Left cardiac atrium (tissue), 4 donors: ENCODE results near the gene PCLAF. TPM values are rescaled to one million over a fixed set of nuclear protein-coding genes. Genes with fewer than 3 reads are reported as not detected.
"Not testable (repeated sequence)": the region's sequence is repeated elsewhere in the genome, so short reads cannot be mapped to it uniquely, and the experiment has no call there.

Source experiments
- ATAC-seq, 2 donors: fragments of 200-7000 bp; cut with Tn5 transposase; one replicate each; pipeline ENCODE4 v1.9.1; 2020; ENCODE audit warnings: mild to moderate bottlenecking in 2 of 2, moderate library complexity in 2 of 2
- DNase-seq: peaks from one replicate; pipeline ENCODE4 v3.0.0-alpha.2; 2020
- intact Hi-C, 2 donors: fragments of 100-400 bp; cut with DNase I; formaldehyde crosslinking; loops; one replicate each; pipeline versions ENCODE4 v1.14.1 to v1.15.1; 2022 to 2023
- long read RNA-seq: library from polyadenylated mRNA; unstranded; transcript quantifications from one replicate; pipeline ENCODE4 v2.0.0, GENCODE V29; 2021
- total RNA-seq, 2 donors: library from RNA; stranded (reverse); fragmentation: NEBNext Ultra II Directional; extraction: Animal tissue kit (Norgen Biotek cat#: 25700); gene quantifications; one replicate each; pipeline ENCODE4 v1.2.1, GENCODE V29; 2021
- donor health status: DM: no; HTN: yes; CAD: no.
- donor health status: DM: no; HTN: yes; CAD: no; lungs with severe emphysema.
- donor health status: DM: yes; HTN: yes; CAD: no.
- donor health status: Dilated cardiomyopathy.

Gene PCLAF, protein sequence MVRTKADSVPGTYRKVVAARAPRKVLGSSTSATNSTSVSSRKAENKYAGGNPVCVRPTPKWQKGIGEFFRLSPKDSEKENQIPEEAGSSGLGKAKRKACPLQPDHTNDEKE
- 1 to 10 TPM; 1.1 to 3.8 TPM for total RNA-seq
- long read RNA-seq: 0 reads

DNA sequence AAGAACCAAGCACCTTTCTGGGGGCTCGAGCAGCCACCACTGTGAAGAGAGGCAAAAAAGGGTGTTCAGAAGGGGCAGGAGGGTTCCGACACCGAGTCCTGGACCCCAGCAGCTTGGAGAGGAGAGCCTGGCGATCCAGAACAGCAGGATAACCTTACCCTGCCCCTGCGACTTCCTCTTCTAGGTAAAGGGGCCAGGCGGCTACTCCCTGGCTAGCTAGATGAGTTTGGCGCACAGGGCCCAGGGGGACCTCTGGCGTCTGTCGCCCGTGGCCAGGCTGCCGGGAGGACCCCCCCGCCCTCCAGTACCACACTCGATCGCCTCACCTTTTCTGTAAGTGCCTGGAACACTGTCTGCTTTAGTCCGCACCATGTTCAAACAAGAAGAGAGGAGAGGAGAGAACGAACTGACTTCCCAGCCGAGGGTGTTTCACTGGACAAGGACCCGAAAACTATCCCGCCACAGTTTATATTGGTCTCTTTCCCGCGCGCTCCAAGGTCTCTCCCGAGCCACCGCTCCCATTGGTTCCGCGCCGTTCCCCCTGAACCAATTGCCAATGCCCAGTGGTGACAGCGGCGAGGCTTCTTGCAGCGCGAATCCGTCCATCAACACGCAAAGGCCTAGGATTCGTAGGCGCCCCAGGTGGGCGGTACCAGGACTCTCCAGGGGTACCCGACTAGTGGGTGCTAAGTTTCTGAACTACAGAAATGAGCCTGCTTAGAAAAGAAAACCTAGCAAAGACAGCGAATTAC lies at the start of gene PCLAF:
Gene PCLAF (minus strand): TSS at position 442 of the 752 bp plus-strand sequence. CDS start 70 bp downstream, at position 372.
- intact Hi-C loops: loop anchor here in 1 of 2 donors (10.0 kb wide), 1 partner anchor 176 kb away; no protein-coding TSS in a partner anchor
- ATAC-seq (peak; percentile 100), DNase-seq (peak; percentile 96)

DNA sequence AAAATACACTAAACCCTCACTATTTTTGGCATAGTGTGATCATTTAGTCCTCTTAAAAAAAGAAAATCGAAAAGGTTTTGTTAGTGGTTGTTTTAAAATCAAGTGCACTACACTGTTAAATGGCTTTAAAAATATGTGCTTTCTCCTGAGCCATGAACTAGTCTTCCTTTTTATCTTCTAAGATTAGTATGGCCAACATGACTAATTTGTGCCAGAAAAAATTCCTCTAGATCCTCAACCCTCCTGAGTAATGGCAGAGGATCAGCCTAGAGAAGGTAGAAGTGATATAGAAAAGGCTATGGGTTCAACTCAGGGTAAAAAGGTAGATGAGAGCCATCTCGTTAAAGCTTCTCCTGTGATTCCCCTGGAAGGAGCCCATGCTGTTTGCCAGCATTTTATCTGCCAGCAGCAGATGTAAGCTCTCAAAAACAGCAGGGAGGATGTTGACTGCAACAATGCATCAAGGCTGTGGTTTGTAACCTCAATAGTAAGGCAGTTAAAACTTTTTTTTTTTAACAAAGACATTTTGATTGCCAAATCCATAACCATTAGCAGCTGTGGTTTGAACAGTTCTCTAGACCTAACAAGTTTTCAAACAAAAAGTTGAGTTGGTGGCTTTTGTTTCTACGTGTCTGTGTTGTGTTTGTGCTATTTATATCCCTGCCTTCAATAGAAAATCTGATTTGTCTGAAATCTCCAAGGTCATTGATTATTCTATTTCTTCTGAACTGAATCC lies 48.9 kb upstream of the PCLAF start:
- intact Hi-C loops: loop anchor here in 1 of 2 donors (10.0 kb wide), 1 partner anchor 245 kb away; no protein-coding TSS in a partner anchor
- peak; percentile 80 to 84 for ATAC-seq
- DNase-seq: peak; percentile 27

DNA sequence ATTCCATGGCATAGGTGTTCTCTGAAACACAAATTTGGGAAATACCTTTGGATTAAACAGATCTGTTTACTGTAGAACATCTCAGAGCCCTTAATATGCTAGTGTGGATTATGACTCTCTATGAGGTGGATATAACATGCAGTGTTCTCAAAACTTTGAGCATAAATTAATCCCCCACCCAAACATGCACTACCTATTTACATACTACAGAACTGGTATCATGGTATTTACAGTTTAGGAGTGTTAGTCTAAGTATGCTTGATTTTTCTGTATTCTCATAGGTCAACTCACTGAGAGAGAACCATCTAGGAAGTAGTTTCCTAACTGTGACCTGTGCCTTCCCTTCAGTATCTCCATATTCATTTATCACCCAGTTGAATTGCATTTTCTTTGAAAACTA lies 48.2 kb upstream of the PCLAF start:
- DNase-seq (no peak), ATAC-seq (no peak)
- intact Hi-C loops: loop anchor here in 1 of 2 donors (10.0 kb wide), 1 partner anchor 245 kb away; no protein-coding TSS in a partner anchor

DNA sequence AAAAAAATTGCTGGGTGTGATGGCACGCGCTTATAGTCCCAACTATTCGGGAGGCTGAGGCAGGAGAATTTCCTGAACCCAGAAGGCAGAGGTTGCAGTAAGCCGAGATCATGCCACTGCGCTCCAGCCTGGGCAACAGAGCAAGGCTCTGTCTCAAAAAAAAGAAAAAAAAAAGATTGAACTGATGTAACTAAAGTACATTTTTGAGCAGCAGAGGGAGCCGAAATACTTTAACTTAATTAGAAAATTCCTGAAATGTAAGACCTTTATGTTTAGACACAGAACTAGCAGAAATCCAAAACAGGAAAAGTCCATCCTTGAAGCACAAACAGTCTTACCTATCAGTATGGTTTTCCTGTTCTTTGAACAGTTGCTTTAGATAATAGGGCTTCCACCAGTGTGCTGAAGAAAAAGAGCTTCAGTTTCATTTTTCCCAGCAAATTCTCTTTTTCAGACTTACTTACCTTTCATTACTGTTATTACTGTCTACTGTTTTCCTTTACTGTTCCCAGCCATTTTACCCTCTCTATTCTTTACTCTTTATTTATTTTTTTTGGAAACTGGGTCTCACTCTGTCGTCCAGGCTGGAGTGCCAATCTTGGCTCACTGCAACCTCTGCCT lies 45.7 kb upstream of the PCLAF start:
- ATAC-seq (peak in 1 of 2 donors; percentile 16), DNase-seq (no peak)
- intact Hi-C loops: loop anchor here in 1 of 2 donors (10.0 kb wide), 1 partner anchor 248 kb away; no protein-coding TSS in a partner anchor

DNA sequence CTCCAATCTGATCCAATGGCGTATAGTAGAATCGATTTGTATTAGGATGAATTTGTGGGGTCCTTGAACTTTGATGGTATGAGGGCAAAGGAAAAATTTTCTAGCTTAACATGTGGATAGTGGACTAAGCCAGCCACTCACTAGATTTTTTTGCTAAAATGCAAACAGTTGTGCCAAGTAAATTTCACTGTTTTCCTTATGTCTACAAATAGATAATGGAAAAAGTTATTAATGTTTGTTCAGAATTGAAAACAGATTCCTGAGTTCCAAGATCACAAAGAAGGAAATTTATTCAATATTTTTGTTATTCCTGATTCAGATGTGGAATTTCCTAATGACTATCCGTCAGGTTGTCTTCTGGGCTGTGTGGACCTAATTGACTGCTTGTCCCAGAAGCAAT lies 44.0 kb upstream of the PCLAF start:
- ATAC-seq (no peak), DNase-seq (no peak)
- intact Hi-C loops: loop anchor here in 1 of 2 donors (10.0 kb wide), 1 partner anchor 250 kb away; no protein-coding TSS in a partner anchor

DNA sequence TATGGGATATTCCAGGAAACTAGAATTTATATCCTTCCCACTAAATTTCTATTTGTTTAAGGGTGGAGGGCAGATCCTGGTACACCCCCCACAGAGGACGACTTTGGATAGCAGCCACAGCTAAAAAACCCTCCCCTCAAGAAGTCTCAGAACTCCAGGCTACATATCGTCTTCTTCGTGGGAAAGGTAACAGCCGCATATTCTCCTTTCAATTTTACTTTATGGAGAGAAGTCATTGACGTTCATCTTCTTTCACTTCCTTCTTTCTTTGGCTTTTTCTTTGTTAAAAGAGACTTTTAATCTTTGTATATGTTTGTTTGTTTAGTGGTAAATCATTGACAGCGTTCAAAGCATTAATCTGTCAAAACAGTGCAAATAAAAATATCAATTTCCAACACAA lies 42.7 kb upstream of the PCLAF start:
- ATAC-seq (no peak), DNase-seq (no peak)
- intact Hi-C loops: loop anchor here in 1 of 2 donors (10.0 kb wide), 1 partner anchor 251 kb away; no protein-coding TSS in a partner anchor

DNA sequence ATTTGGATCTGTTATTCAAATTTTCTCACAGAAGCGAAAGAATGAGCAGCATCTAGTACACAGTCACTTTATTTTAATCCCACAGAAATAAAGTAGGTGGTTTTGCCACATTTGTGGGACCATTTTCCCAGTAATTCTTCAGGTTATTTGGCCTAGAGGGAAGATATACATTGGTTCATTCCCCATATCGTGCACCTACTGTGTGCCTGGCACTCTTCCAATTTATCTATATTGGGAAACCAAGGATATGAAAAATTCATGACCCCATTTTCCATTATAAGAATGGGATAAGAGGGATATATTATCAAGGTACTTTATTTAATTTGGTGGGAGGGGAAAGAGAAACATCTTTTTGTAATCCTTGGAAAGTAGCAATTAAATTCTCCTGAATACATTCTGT lies 41.5 kb upstream of the PCLAF start:
- intact Hi-C loops: loop anchor here in 1 of 2 donors (10.0 kb wide), 1 partner anchor 252 kb away; no protein-coding TSS in a partner anchor
- no peak for ATAC-seq
- DNase-seq: no peak

DNA sequence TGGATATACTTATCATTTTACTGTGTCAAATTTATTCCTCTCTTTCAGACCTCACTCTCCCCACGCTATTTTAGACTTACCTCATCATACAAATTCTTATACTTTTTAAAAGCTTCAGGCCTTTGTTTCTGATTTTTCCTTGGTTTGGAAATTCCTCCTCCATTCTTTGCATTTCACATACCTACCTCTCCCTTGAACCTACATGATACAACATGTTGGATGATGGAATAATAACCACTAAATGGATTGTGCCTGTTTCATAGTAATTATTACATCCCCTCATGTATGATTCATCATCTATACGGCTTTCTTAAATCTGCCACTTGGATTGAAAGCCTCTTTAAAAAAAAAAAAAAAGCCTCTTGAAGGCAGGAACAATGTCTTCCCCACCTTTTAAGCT lies 31.0 kb upstream of the PCLAF start:
- ATAC-seq: no peak
- intact Hi-C loops: no loop called here
- no peak for DNase-seq

DNA sequence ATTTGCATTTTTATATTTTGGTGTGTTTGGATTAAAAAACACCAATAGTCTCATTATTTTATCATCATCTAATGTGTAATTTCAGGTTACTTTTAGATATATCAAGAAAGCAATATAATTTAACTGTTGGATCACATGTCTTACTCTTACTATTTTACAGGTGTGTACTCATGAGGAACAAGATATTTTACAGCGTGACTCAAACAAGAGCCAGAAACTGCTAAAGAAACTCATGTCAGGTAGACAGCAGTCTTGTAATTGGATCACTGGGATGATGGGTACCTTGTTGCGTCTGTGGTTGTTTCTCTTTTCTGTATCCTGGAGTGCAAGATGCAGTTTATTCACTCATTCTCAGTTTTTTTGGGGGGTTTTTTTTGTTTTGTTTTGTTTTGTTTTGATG lies 19.3 kb upstream of the PCLAF start:
- ATAC-seq (no peak), DNase-seq (no peak)
- intact Hi-C loops: no loop called here

DNA sequence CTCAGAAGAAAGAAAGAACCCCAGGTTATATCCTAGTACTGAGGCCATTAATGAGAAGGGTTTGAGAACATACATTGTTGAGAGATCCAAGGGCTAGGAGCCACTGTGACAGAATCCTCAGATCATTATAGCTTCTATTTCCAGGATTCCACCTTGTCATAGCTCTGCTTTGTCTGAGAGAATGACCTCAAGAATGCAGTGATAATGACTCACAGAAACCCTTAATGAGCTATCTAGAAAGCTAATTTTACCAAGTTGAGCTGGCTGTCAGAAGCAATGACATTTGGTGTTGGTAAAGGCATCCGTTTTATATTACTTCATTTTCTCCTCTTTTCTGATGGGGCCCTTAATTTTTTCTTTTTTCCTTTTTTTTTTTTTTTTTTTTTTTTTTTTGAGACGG lies 17.3 kb upstream of the PCLAF start:
- ATAC-seq (peak; percentile 67 to 70), DNase-seq (no peak)
- intact Hi-C loops: no loop called here

DNA sequence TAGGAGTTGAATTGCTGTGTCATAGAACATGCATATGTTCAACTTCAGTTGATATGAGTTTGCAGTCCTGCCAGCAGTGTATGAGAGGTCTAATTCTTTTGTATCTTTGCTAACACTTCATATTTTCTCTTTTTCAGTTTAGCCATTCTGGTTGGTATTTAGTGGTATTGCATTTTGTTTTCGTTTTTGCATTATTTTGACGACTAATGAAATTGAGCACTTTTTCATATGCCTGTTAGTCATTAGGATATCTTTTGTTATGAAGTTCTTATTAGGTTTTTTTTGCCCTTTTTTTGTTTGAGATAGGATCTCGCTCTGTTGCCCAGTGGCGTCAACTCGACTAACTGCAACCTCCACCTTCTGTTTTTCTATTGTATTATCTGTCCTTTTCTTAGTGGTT lies 15.5 kb upstream of the PCLAF start:
- DNase-seq (no peak), ATAC-seq (no peak)
- intact Hi-C loops: no loop called here

DNA sequence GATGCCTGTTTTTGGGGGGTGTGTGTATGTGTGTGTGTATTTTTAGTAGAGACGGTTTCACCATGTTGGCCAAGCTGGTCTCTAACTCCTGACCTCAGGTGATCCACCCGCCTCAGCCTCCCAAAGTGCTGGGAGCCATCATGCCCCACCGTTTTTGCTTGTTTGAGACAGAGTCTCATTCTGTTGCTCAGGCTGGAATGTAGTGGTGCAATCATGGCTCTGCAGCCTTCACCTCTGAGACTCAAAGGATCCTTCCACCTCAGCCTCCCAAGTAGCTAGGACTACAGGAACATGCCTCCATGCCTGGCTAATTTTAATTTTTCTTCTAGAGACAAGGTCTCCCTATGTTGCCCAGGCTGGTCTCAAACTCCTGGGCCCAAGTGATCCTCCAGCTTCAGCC lies 11.2 kb upstream of the PCLAF start:
- ATAC-seq, intact Hi-C loops: not testable (repeated sequence)

DNA sequence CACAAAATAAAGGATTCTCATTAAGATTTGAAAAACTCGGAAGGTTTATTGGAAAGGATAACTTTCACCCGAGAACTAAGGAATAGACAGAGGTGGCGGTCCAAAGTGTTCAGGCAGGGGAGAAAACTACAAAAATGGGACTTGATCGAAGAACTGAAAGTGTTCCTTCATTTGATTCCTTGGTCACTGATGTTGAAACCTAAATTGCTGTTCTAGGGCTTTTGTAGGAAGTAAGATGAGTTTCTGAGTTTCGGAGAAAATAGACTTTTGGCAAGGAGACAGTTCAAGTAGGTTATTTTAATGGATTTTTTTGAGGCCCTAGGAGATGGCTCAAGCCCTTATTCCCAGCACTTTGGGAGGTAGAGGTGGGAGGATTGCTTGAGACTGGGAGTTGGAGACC lies 7.8 kb upstream of the PCLAF start:
- ATAC-seq: no peak
- DNase-seq: no peak
- intact Hi-C loops: loop anchor here in 1 of 2 donors (10.0 kb wide), 1 partner anchor 184 kb away; no protein-coding TSS in a partner anchor

More for the DNA sequence above, 11.2 kb upstream of the PCLAF start:
- DNase-seq: not testable (repeated sequence)

DNA sequence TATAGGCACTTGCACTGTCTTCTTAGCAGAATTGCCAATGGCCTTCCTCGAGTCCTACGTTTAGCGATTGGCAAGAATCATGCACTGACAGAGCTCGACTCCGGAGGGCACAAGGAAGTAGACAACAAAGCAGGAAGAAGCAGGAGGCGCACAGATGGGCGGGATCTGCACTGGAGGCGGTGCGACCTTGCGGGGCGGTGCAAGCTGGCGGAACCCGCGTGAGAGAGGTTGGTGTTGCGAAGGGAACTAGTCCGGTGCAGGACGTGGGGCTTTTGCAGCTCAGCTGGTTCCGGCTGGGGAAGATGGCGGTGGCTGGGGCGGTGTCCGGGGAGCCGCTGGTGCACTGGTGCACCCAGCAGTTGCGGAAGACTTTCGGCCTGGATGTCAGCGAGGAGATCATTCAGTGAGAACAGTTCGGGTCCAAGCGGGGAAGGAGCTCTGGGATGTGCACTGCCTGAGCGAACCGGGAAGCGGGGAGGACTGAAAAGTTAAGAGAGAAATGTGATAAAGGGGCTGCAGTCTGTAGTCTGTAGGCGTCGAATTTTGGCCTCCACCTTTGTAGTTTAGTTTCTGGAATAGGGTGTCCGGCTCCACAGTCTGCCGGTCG lies 6.4 kb upstream of the PCLAF start, which contains the start of gene TRIP4:
Gene TRIP4 (plus strand): TSS at position 275 of the 607 bp plus-strand sequence. CDS start 28 bp downstream, at position 303.
- DNase-seq (peak; percentile 96), ATAC-seq (peak; percentile 100)
- intact Hi-C loops: loop anchor here in 1 of 2 donors (10.0 kb wide), 1 partner anchor 183 kb away; no protein-coding TSS in a partner anchor

DNA sequence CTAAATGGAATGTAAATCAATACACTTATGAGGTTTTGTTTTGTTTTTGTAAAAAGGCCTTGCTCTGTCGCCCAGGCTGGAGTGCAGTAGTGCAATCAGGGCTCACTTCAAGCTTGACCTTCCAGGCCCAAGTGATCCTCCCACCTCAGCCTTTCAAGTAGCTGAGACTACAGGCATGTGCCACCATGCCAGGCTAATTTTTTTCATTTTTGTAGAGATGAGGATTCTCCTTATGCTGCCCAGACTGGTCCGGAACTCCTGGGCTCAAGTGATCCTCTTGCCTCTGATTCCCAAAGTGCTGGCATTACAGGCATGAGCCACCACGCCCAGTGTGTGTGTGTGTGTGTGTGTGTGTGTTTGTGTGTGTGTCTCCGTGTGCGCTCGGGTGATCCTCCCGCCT lies 5.0 kb upstream of the PCLAF start:
- intact Hi-C loops: loop anchor here in 1 of 2 donors (10.0 kb wide), 1 partner anchor 181 kb away; no protein-coding TSS in a partner anchor
- ATAC-seq: no peak
- DNase-seq: no peak

DNA sequence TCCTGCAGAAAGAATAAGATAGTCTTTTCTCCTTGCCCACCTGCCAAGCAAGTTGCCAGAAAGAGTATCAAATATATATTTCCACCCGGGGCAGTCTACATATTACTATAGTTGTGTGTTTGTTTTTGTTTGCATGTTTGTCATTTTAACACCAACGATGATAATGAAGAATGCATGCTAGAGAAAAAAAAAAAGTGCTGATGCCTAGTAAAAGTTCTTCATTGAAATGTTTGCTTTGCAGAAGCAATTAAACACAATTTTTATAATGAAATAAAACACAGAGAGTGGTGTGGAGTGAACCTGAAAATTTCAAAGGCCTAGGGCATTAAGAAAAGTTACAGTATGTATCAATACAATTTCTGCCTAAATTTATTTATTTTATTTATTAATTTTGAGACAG lies 2.5 kb upstream of the PCLAF start:
- ATAC-seq (no peak), DNase-seq (no peak)
- intact Hi-C loops: loop anchor here in 1 of 2 donors (10.0 kb wide), 1 partner anchor 179 kb away; no protein-coding TSS in a partner anchor

DNA sequence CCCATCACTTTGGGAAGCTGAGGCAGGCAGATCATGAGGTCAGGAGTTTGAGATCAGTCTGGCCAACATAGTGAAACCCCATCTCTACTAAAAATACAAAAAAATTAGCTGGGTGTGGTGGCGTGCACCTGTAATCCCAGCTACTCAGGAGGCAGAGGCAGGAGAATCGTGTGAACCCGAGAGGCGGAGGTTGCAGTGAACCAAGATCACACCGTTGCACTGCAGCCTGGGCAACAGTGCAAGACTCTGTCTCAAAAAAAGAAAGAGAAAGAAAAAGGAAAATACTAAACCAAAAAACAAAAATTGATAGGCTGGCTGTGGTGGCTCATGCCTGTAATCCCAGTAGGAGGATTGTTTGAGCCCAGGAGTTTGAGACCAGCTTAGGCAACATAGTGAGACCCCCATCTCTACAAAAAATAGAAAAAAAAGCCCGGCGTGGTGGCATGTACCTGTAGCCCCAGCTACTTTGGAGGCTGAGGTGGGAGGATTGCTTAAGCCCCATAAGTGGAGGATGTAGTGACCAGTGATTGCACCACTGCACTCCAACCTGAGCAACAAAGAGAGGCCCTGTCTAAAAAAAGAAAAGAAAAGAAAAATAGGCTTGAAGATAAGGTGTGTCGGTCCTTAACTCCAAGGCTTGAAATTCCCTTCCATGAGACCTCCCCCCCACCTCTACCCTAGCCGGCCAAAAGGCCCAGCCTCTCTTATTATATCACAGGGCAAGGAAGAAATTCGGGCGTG lies 941 bp downstream of the PCLAF start:
- not testable (repeated sequence) for ATAC-seq, DNase-seq
- intact Hi-C loops: loop anchor here in 1 of 2 donors (10.0 kb wide), 1 partner anchor 175 kb away; no protein-coding TSS in a partner anchor
